ENCODE measurements around the gene ZNF532.

The ZNF532 gene

DNA sequence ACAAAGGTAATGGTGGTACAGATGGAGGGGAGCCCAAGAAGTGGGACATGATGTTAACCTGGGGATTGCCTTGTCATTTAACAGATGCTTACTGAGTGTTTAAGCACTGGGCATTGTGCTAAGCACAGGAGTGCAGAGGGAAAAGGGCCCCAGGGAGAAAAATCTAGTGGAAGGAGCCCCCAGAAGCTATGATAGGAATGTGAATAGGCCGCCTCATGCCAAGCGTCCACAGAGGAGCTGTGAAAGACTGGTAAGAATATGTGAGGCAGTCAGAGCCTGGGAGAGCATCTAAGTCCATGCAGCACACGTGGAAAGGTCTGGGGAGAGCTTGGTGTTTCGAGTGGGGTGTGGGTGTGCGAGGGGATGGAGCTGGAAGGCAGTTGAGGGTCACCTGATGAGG lies 5.5 kb downstream of the ZNF532 start:
- no peak for DNase-seq

- DNase-seq, result no peak
Observed at GRCh38 chr18:58870621-58871020, 5.9 kb downstream of the ZNF532 start.

DNA sequence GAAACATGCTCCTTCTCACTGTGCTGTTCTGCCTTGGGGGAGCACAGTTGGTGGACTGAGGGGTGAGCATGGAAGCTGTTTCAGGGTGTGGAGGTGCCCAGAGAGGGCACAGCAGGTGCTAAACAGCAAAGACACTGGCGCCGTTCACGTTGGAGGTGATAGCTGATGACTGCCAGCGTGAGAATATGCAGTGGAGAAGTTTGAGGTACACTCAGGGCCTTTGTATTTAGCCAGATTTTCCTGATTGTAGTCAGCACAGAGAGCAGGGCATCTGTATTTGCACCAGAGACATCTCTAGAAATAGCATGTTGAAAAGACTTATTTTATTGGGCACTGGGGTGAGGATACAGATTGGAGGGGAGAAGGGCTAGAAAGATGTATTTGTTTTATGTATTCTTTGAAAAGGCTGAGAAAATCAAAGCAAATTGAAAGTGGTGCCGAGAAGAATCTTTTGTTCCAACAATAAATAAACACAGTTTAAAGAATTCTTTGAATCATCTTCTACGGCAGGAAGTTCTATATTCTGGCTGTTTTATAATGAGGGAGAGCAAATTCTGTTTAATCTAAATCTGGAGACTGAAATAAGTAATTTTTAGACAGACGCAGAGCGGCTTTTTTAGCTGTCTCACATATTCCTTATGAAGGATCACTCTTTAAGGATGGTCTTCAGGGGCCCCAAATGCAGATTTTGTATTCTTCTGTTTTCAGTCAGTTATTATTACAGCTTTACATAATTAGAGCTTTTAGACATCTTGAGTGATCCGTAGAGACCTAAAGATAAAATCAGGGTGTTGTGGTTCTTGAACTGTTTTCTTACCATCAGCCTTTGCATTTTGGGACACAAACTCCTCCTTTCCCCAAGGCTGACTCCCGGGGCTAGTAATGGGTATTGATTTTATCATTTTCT lies 7.1 kb downstream of the ZNF532 start:
- no peak for DNase-seq

GRCh38 chr18:58878640-58879039 lies 14.0 kb downstream of the ZNF532 start:
- no peak for DNase-seq

GRCh38 chr18:58881477-58881876 lies 16.8 kb downstream of the ZNF532 start:
- DNase-seq, result no peak

- no peak for DNase-seq
Observed at GRCh38 chr18:58882044-58882443, 17.4 kb downstream of the ZNF532 start.

- no peak for DNase-seq
Observed at GRCh38 chr18:58882686-58883085, 18.0 kb downstream of the ZNF532 start.

GRCh38 chr18:58884680-58885079 lies 20.0 kb downstream of the ZNF532 start:
- DNase-seq, result no peak

GRCh38 chr18:58886431-58886830 lies 21.8 kb downstream of the ZNF532 start:
- DNase-seq, result no peak

DNA sequence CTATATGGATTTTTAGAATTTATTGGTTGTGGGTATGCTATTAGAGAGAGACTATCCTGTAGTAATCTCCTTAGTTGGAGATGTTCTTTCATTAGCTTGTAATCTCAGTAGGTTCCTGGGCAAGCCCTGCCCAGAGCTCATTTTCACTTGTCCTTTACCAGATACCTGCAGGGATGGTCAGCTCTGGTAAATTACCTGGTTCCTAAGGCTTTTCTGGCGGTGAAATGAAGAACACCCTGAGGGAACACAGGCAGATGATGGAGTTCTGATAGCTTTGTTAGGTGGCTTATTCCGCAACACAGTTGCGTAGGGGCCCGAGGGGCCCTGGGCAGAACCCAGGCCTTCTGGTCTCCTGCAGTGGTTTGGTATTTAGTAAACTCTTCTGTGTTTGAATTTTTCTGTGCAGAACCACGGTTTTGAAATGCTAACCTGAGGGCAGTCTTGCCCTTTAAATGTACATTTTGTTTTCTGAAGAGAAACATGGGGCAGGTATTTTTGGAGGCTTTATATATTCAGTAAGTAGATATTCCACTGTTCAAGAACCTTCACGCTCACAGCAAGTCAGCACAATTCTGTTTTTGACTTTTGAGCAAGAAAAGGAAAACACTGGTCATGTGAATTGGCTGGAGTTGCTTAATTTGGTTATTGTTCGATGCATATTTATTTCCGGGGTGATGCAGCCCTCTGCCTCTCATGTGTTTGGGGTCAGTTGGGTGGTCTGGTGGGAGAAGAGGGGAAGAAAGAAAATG lies 22.4 kb downstream of the ZNF532 start:
- DNase-seq, result no peak

DNA sequence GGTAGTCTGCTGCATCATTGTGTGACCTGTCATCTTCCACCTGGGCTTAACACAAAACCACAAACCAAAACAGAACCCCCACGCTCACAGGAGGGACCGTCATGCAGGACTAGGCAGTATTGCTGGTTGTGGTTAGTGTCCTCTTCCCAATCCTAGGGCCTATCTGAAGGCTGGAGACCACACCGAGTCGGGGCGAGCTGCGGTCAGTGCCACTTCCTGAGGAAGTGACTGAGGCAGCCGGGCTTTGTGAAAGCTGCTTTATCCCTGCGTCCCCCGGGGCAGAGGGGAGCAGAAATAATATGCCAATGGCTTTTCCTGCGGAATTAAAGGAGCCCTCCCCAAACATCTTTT lies 22.9 kb downstream of the ZNF532 start:
- DNase-seq, result no peak

- no peak for DNase-seq
Observed at GRCh38 chr18:58891776-58892175, 27.1 kb downstream of the ZNF532 start.

DNA sequence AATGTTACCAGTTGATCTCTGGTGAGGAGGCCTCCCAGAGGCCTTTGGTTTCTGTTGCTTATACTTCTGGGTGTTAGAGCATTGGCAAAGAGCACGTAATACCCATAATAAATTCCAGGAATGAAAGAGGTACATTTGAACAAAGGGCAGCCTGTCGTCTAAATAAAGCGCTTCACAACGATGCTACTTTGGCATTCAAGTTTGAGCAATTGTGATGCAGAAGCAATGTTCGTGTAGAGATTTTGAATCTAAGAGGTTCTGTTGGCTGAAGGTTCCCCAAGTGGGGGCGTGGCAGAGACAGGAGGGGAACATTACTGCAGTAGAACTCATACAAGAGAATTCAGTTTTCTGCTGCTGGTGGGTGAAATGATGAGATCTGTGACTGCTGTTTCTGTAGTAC lies 27.8 kb downstream of the ZNF532 start:
- DNase-seq, result no peak

GRCh38 chr18:58893388-58894099 lies 28.9 kb downstream of the ZNF532 start:
- DNase-seq, result no peak

DNA sequence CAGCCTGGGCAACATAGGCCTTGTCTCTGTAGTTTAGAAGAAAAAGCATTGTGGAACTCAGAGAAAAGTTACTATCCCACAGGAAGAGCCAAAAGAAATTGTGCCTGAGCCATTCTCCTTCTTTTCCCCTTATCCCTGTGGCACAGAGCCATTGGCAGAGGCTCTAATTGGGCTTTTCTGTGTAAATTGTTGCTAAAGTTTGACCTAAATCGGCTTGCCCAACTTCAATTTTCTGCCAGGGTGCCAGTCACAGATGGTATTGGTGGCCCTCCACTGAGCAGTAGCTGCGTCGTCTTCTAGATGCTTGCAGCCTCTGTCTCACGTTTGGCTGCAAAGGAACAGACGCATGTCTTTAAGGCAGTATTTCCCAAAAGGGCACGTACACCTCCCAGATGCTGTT lies 30.3 kb downstream of the ZNF532 start:
- no peak for DNase-seq

- DNase-seq, result no peak
Observed at GRCh38 chr18:58895385-58895784, 30.7 kb downstream of the ZNF532 start.

DNA sequence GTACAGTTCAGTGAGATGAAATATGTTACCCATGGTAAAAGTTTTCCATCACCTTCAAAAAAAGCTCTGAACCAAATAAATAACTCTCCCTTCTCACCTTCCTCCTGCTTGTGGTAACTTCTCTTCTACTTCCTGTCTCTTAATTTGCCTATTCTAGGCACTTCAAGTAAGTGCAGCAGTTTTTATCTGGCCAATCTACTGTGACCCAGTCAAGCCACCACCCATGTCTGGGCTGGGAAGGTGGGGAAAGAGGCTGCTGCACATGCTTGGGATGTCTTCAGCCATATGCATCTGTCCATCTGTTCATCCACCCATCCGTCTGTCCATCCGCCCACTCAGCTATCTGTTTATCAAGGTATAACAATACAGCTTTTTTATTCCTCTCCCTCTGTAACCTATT lies 31.6 kb downstream of the ZNF532 start:
- DNase-seq, result no peak

DNA sequence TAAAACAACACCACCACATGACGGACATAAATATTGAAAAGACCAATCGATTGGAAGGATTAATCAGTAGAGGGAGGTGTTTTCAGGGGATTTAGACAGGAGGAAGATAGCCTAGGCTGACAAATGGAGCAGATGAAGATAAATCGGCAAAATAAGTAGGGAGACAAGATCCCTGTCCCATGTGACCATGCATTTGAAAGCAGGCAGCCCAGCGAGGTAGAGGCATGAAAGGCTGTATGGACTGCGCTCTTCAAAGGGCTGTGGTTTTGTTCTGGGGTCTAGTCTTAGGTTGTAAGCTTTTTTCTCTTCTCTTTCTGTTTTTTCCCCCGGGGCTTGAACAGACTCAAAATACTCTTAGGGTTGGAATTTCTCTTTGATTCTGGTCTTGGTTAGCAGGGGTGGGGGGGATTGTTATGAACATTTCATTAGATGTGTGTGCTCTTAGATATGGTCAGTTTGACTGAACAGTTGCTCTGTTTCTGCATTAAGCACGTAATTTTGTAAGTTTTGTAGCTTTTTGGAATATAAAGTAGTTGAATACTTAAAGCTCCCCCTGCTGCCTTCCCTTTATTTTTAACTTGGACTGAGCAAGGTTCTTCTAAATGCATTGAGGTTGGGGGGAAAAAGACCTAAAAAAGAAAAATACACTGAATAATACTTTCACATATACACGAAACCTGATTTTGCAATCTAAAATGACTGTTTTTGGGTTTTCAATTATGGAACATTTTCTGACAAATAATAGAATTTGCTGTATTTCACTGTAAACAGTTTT lies 32.2 kb downstream of the ZNF532 start:
- DNase-seq, result no peak

- DNase-seq, result no peak
Observed at GRCh38 chr18:58898010-58898799, 33.5 kb downstream of the ZNF532 start.

DNA sequence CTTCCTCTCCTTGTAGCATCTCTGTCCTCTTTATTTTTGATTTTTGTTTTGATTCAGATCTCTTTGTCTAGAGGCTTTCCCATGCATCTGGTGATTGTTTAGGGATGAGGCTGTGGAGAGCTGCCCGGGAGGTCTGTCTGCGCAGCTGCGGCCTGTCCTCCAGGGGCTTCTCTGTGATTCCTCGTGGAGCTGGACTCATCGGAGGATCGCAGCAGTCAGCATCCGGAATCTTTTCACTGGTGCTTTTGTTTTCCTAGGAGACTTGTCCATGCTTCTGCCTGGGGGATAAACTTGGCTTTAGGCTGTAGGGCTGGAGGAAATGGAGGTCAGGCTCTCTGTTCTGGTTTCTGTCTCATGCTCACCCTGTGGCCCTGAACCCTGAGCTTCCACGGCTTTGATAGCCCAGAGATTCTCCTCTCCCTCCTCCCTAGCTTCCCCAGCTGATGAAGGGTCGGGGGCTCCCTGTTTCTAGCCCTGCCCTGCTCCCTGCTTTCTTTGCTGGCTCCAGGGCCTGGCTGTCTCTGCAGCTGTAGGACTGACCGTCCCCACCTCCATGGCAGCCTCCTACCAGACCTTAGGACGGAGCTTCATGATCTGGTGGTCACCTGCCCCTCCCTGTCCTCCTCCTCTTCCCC lies 35.5 kb downstream of the ZNF532 start:
- no peak for DNase-seq

- no peak for DNase-seq
Observed at GRCh38 chr18:58901143-58901542, 36.5 kb downstream of the ZNF532 start.

DNA sequence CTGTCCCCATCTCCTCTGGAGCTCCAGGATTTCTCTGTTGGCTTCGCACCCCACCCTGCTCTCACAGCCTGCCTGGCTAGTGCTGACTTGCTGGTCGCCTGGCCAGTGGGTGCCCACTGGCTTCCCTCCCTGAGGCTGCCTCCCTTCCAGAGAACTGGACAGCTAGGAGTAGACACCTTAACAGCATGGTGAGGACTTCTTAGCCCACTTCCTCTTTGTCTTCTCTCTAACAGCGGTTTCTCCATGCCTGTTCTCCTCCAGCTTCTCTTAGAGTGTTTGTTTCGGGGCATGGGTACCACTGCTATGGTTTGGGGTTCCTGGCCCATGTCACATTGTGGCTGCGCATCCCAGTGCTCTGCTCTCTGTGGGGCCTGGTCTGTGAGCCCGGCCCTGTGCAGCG lies 37.1 kb downstream of the ZNF532 start:
- DNase-seq, result no peak

Measured in activated gamma-delta T cell treated with Interleukin-2 at 50 U/mL for 16 hours (primary cell).